Mesothelial cell of epicardium (in vitro differentiated cells): ENCODE data around the gene UFD1. TPM values are rescaled to one million over a fixed set of nuclear protein-coding genes. Genes with fewer than 3 reads are reported as not detected.

Source experiments
- DNase-seq, 2 experiments: peaks; one replicate each; pipeline ENCODE4 v3.0.0; 2021; ENCODE audit warnings: low spot score in 2 of 2; ENCODE audit not compliant: unreplicated experiment in 2 of 2
- H3K27ac Mint-ChIP-seq: 2 replicates; pipeline ENCODE4 v1.8.0; 2021; ENCODE audit warnings: mixed read lengths
- H3K27me3 Mint-ChIP-seq: 2 replicates; pipeline ENCODE4 v1.8.0; 2021; ENCODE audit warnings: low read depth, mixed read lengths
- H3K36me3 Mint-ChIP-seq: 2 replicates; pipeline ENCODE4 v1.8.0; 2021; ENCODE audit warnings: mixed read lengths
- H3K4me1 Mint-ChIP-seq: 2 replicates; pipeline ENCODE4 v1.8.0; 2021; ENCODE audit warnings: mixed read lengths
- H3K4me3 Mint-ChIP-seq: 2 replicates; pipeline ENCODE4 v1.8.0; 2021; ENCODE audit warnings: mild to moderate bottlenecking, moderate library complexity, mixed read lengths
- H3K9me3 Mint-ChIP-seq: 2 replicates; pipeline ENCODE4 v1.8.0; 2021; ENCODE audit warnings: mixed read lengths
- total RNA-seq: library from RNA; stranded (reverse); gene quantifications from 3 replicates; pipeline ENCODE4 v1.2.1, GENCODE V29; 2021
- TF ChIP-seq, protein P1 (sequence below): fragments of 200-600 bp; sonication (generic); IDR thresholded peaks from one replicate; pipeline ENCODE4 v1.5.0; 2021; ENCODE audit warnings: antibody characterized with exemption; ENCODE audit not compliant: unreplicated experiment

UFD1 gene
- total RNA-seq, 1 donor from 2014 or later: 38.8 TPM

DNA sequence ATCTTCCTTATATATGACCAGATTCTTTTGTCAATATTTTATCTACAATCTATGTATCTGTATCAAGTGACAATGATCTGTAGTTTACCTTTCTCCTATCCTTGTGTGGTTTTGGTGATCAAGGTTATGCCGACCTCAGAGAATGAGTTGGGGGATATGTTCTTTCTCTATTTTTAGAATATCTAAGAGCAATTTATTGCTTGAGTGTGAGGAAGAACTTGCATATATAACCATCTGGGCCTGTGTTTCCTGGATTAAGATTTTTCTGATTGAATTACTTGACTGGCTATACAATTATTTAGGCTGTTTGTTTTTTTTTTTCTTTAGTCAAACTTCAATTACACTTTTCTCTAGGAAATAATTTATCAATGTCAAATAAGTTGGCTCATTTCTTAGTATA is 17.5 kb downstream of the UFD1 start:
- TF ChIP-seq, protein P1, sequence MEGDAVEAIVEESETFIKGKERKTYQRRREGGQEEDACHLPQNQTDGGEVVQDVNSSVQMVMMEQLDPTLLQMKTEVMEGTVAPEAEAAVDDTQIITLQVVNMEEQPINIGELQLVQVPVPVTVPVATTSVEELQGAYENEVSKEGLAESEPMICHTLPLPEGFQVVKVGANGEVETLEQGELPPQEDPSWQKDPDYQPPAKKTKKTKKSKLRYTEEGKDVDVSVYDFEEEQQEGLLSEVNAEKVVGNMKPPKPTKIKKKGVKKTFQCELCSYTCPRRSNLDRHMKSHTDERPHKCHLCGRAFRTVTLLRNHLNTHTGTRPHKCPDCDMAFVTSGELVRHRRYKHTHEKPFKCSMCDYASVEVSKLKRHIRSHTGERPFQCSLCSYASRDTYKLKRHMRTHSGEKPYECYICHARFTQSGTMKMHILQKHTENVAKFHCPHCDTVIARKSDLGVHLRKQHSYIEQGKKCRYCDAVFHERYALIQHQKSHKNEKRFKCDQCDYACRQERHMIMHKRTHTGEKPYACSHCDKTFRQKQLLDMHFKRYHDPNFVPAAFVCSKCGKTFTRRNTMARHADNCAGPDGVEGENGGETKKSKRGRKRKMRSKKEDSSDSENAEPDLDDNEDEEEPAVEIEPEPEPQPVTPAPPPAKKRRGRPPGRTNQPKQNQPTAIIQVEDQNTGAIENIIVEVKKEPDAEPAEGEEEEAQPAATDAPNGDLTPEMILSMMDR: no peak
- DNase-seq: no peak
- no peaks in the 10 kb centered on the region for H3K9me3 Mint-ChIP-seq
- no peak overlapping the region for H3K27ac Mint-ChIP-seq
- H3K4me1 Mint-ChIP-seq: peaks cover 10% of the 10 kb centered on the region
- no peaks in the 10 kb centered on the region for H3K27me3 Mint-ChIP-seq
- H3K4me3 Mint-ChIP-seq: no peak overlapping the region
- peaks cover 28% of the 10 kb centered on the region for H3K36me3 Mint-ChIP-seq

DNA sequence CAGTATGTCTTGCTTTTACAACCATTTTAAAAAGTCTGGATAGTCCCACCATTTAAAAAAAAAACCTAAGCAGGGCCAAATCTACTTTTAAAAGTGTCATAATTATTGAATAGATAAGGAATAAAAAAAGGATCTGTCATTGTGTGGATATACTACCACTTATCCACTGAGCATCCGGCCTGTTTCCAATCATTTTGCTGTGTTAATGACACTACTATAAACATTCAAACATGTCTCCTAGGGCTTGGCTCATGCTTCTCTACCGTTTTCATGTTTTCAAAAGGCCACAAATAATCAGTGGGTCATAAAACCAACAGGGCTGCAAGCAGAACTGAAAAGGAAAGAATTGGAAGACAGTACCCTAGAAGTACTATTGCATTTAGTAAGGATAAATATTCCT is 19.0 kb downstream of the UFD1 start:
- Mint-ChIP-seq H3K36me3 (peaks cover 32% of the 10 kb centered on the region), H3K27ac (no peak overlapping the region), H3K4me3 (no peak overlapping the region), H3K27me3 (no peaks in the 10 kb centered on the region), H3K9me3 (no peaks in the 10 kb centered on the region), H3K4me1 (peaks cover 10% of the 10 kb centered on the region)
- TF ChIP-seq, protein P1: no peak
- DNase-seq: no peak

DNA sequence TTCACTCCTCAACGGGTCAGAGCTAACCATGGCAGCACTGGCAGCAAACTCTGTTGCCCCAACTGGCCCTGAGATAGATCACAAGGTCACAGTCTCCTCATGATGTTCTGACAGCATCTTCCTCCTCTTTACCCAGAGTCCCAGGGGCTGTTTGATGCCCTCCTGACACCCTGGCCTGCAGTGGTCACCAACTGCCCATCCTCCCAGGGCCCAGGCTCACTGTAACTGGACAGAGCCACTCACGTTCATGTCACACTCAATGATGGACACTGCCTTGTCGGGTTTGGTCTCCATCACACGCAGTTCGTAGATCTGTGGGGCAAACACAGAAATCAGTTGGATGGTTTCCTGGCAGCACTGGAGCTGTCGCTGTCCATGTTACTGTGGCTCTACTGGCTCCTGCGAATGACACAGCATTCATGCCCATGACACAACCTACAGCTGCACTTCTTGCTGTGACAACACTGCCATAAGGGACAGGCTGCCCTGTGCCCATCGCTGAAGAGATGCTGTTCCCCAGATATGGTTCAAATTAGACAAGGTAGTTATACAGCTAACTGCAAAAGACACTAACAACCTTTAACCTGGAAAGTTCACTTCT is 21.1 kb downstream of the UFD1 start:
- no peaks in the 10 kb centered on the region for H3K4me1 Mint-ChIP-seq
- no peak overlapping the region for H3K4me3 Mint-ChIP-seq
- H3K27ac Mint-ChIP-seq: no peak overlapping the region
- no peaks in the 10 kb centered on the region for H3K27me3 Mint-ChIP-seq
- no peak for DNase-seq
- peaks cover 36% of the 10 kb centered on the region for H3K36me3 Mint-ChIP-seq
- TF ChIP-seq, protein P1: no peak
- H3K9me3 Mint-ChIP-seq: no peaks in the 10 kb centered on the region

DNA sequence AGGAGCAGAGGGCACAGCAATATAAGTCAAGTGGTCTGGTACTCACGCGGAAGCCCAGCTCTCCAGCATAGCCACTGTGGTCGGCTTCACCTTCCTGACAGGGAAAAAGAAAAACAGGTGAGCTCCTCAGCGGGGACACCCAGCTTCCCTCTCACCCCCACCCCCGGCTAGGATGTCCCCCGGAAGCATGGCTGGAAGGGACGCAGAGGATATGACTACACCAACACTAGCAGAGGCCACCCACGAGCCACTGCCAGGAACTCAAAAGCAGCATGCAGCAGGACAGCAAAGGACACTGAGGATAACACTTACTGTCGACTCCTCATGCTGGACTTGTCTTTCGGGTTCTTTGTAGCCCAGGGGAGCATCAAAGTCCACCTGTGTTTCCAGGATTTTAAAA is 22.5 kb downstream of the UFD1 start:
- TF ChIP-seq, protein P1: no peak
- Mint-ChIP-seq H3K27me3 (no peaks in the 10 kb centered on the region), H3K9me3 (no peaks in the 10 kb centered on the region), H3K27ac (no peak overlapping the region), H3K4me3 (no peak overlapping the region), H3K4me1 (no peaks in the 10 kb centered on the region), H3K36me3 (peaks cover 38% of the 10 kb centered on the region)
- no peak for DNase-seq

DNA sequence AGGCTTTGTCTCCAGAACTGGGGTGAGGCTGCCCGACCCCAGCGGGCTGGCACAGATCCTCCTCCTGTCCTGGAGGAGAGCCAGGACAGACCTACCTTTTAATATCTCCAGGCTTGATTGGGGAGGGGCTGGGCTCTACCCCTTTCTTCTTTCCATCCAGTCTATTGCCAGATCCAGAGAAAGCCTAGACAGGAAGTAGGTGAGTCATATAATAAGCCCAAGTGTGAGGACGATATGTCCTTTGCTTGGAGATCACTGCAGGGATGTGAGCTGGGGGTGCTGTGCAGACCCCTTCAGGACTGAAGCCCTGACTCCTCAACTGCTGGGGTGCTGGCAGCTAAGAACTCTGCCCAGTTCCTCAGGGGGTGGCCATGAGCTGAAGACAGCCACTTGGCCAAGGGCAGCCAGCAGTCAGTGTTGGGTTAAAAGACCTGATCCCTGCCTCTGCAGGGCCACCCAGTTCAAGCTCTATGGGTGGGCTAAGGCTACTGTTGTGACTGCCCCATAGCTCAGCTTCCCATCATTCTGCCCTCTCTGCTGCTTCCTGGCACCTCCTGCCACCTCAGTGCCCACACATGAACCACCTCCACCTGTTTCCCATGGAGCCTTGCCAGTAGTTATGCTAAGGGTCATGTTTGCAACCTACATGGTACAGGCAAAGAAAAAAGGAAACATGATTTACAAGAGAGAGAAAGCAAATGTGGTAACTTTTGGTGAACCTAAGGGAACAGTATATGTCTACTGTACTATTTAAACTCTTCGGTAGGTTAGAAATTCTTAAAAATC is 23.2 kb downstream of the UFD1 start:
- H3K27me3 Mint-ChIP-seq: no peaks in the 10 kb centered on the region
- DNase-seq: no peak
- H3K9me3 Mint-ChIP-seq: no peaks in the 10 kb centered on the region
- H3K27ac Mint-ChIP-seq: no peak overlapping the region
- TF ChIP-seq, protein P1: no peak
- H3K4me1 Mint-ChIP-seq: no peaks in the 10 kb centered on the region
- no peak overlapping the region for H3K4me3 Mint-ChIP-seq
- H3K36me3 Mint-ChIP-seq: peaks cover 36% of the 10 kb centered on the region
